HUDEP-2 (cell line): ENCODE results near the gene COPZ2.
"Not testable (repeated sequence)": the region's sequence is repeated elsewhere in the genome, so short reads cannot be mapped to it uniquely, and the experiment has no call there.

Experiments
- DNase-seq, 76 experiments: peaks; one replicate each; lab custom pipeline; 2025; ENCODE audit not compliant: unreplicated experiment in 76 of 76; lab: John Stamatoyannopoulos, UW

COPZ2 gene

GRCh38 chr17:48012151-48012520, 25.5 kb downstream of the COPZ2 start:
- peak in 24 of 76 experiments; percentile 3 to 48 (median 22) for DNase-seq

GRCh38 chr17:48011405-48012150, 26.0 kb downstream of the COPZ2 start:
- DNase-seq: peak in 48 of 76 experiments; percentile 3 to 62 (median 24)

- no peak for DNase-seq
These were observed 27.4 kb downstream of the COPZ2 start for GRCh38 chr17:48010193-48010592.

- DNase-seq: no peak
These were observed 30.5 kb downstream of the COPZ2 start for GRCh38 chr17:48006936-48007709.

- no peak for DNase-seq
These were observed 32.6 kb downstream of the COPZ2 start for GRCh38 chr17:48004983-48005382.

- DNase-seq: no peak
These were observed 34.0 kb downstream of the COPZ2 start for GRCh38 chr17:48003417-48004151.

- DNase-seq: no peak
These were observed 34.6 kb downstream of the COPZ2 start for GRCh38 chr17:48002916-48003416.

- peak in 1 of 76 experiments; percentile 3 for DNase-seq
These were observed 35.2 kb downstream of the COPZ2 start for GRCh38 chr17:48002266-48002915.

GRCh38 chr17:48001657-48002056, 35.9 kb downstream of the COPZ2 start:
- DNase-seq: not testable (repeated sequence)

- no peak for DNase-seq
These were observed 36.4 kb downstream of the COPZ2 start for GRCh38 chr17:48001197-48001596.

GRCh38 chr17:47999582-47999981, 38.0 kb downstream of the COPZ2 start:
- no peak for DNase-seq

- no peak for DNase-seq
These were observed 39.6 kb downstream of the COPZ2 start for GRCh38 chr17:47998044-47998443.

- DNase-seq: no peak
These were observed 40.0 kb downstream of the COPZ2 start for GRCh38 chr17:47997586-47997985.

GRCh38 chr17:47996201-47996600, 41.4 kb downstream of the COPZ2 start:
- DNase-seq: no peak

- DNase-seq: no peak
These were observed 42.2 kb downstream of the COPZ2 start for GRCh38 chr17:47995241-47995935.

- DNase-seq: no peak
These were observed 42.9 kb downstream of the COPZ2 start for GRCh38 chr17:47994724-47995123.

GRCh38 chr17:47993964-47994363, 43.6 kb downstream of the COPZ2 start:
- no peak for DNase-seq

- DNase-seq: no peak
These were observed 44.5 kb downstream of the COPZ2 start for GRCh38 chr17:47993031-47993564.

GRCh38 chr17:47992216-47992615, 45.4 kb downstream of the COPZ2 start:
- no peak for DNase-seq
